Neural progenitor cell (in vitro differentiated cells): ENCODE measurements around the gene SPATA25. TPM values are rescaled to one million over a fixed set of nuclear protein-coding genes. Genes with fewer than 3 reads are reported as not detected.

ENCODE experiments used
- DNase-seq: peaks from one replicate; pipeline ENCODE4 v3.0.0-alpha.2; 2016; ENCODE audit warnings: low spot score
- H2AFZ ChIP-seq: fragments of 200-600 bp; sonication (generic); replicated peaks from 2 replicates; pipeline ENCODE4 v1.6.1; 2016; ENCODE audit warnings: antibody characterized with exemption
- H3F3A ChIP-seq: fragments of 200-600 bp; sonication (generic); 2 replicates; pipeline ENCODE4 v1.6.1; 2016; ENCODE audit warnings: antibody characterized with exemption, low read depth
- H3K27ac ChIP-seq: fragments of 200-600 bp; sonication (generic); 2 replicates; pipeline ENCODE4 v1.5.1; 2016; ENCODE audit warnings: mild to moderate bottlenecking
- H3K27me3 ChIP-seq: fragments of 200-600 bp; sonication (generic); 2 replicates; pipeline ENCODE4 v1.6.1; 2016; ENCODE audit warnings: mild to moderate bottlenecking, moderate library complexity
- H3K36me3 ChIP-seq: fragments of 200-600 bp; sonication (generic); 2 replicates; pipeline ENCODE4 v1.5.1; 2016
- H3K4me1 ChIP-seq: fragments of 200-600 bp; sonication (generic); 2 replicates; pipeline ENCODE4 v1.6.1; 2016; ENCODE audit warnings: mixed run types
- H3K4me2 ChIP-seq: fragments of 200-600 bp; sonication (generic); 2 replicates; pipeline ENCODE4 v1.6.1; 2016
- H3K4me3 ChIP-seq: fragments of 200-600 bp; sonication (generic); 2 replicates; pipeline ENCODE4 v1.5.1; 2016
- H3K79me2 ChIP-seq: fragments of 200-600 bp; sonication (generic); 2 replicates; pipeline ENCODE4 v1.6.1; 2016; ENCODE audit warnings: low read depth
- H3K9ac ChIP-seq: fragments of 200-600 bp; sonication (generic); 2 replicates; pipeline ENCODE4 v1.6.1; 2016
- H3K9me3 ChIP-seq: fragments of 200-600 bp; sonication (generic); 2 replicates; pipeline ENCODE4 v1.5.1; 2016; ENCODE audit warnings: low read depth
- H4K20me1 ChIP-seq: fragments of 200-600 bp; sonication (generic); 2 replicates; pipeline ENCODE4 v1.6.1; 2016; ENCODE audit warnings: low read depth
- H3K27ac Mint-ChIP-seq: 3 replicates; pipeline ENCODE4 v1.8.0; 2021; ENCODE audit warnings: mixed read lengths
- H3K27me3 Mint-ChIP-seq: 2 replicates; pipeline ENCODE4 v1.8.0; 2022; ENCODE audit warnings: low read depth, mild to moderate bottlenecking, inconsistent platforms, moderate library complexity, mixed read lengths; ENCODE audit not compliant: insufficient read depth
- H3K36me3 Mint-ChIP-seq: 3 replicates; pipeline ENCODE4 v1.8.0; 2021; ENCODE audit warnings: mixed read lengths
- H3K4me1 Mint-ChIP-seq: 3 replicates; pipeline ENCODE4 v1.8.0; 2021; ENCODE audit warnings: mixed read lengths
- H3K4me3 Mint-ChIP-seq: 3 replicates; pipeline ENCODE4 v1.8.0; 2021; ENCODE audit warnings: mild to moderate bottlenecking, moderate library complexity, mixed read lengths
- H3K9me3 Mint-ChIP-seq: 3 replicates; pipeline ENCODE4 v1.8.0; 2020; ENCODE audit warnings: mixed read lengths
- CTCF ChIP-seq: fragments of 200-600 bp; sonication (generic); IDR thresholded peaks from 2 replicates; pipeline ENCODE4 v1.5.1; 2017; ENCODE audit warnings: antibody characterized with exemption, mild to moderate bottlenecking
- EZH2 ChIP-seq: fragments of 200-600 bp; sonication (generic); IDR thresholded peaks from 2 replicates; pipeline ENCODE4 v1.6.1; 2017; ENCODE audit warnings: antibody characterized with exemption, mild to moderate bottlenecking, moderate library complexity
- EZH2phosphoT487 ChIP-seq: fragments of 200-600 bp; sonication (generic); IDR thresholded peaks from 2 replicates; pipeline ENCODE4 v1.6.1; 2017; ENCODE audit warnings: antibody characterized with exemption
- total RNA-seq: library from RNA; depleted of rRNA; stranded (reverse); fragments of >200 nt; gene quantifications from 2 replicates; pipeline ENCODE4 v1.2.3, GENCODE V29; 2015; ENCODE audit warnings: low replicate concordance

Gene SPATA25
- total RNA-seq, 1 donor from 2014 or later: 0.54 TPM

DNA sequence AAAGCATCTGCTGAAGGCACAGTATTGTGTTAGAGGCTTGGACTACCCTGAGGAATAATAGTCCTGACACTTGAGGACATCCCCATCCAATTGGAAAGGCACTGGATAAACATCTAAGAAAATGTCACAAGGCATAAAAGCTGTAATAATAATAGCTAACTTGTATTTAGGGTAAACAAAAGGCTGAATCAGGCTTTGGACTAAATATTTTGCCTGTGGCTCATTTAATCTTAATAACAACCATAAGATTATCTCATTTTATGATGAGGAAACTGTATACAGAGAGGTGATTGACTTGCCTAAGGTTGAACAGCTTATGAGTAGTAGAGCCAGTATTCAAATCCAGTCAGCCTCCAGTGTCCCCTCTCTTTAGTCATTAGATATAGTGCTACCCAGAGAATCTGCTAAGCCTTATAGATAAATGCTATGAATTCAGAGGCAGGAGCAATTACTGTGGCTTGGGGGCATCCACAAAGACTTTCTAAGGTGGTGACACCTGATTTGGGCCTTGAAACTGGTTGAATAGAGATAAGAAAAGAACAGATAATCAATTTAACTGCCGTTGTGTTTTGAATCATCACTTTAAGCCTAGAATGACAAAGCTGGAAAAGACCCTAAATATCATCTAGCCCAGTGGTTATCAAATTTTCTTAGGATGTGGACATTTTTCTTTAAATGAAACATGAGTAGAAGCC is 13.9 kb downstream of the SPATA25 start:
- Histone ChIP-seq H3K4me1 (no peaks in the 10 kb centered on the region), H2AFZ (no peak overlapping the region), H3K9me3 (no peaks in the 10 kb centered on the region), H3K9ac (no peak overlapping the region), H3K4me2 (no peak overlapping the region), H3K27ac (no peak overlapping the region), H3K4me3 (no peak overlapping the region), H3F3A (no peaks in the 10 kb centered on the region), H3K79me2 (no peaks in the 10 kb centered on the region), H4K20me1 (no peaks in the 10 kb centered on the region), H3K27me3 (no peaks in the 10 kb centered on the region), H3K36me3 (no peaks in the 10 kb centered on the region)
- Mint-ChIP-seq H3K36me3 (no peaks in the 10 kb centered on the region), H3K9me3 (no peaks in the 10 kb centered on the region), H3K27ac (peak overlapping the region; percentile 46), H3K4me3 (no peak overlapping the region), H3K27me3 (no peaks in the 10 kb centered on the region), H3K4me1 (no peaks in the 10 kb centered on the region)
- no peak for TF ChIP-seq EZH2phosphoT487
- TF ChIP-seq CTCF: no peak
- TF ChIP-seq EZH2: no peak
- no peak for DNase-seq

- H3K4me3 Mint-ChIP-seq: no peak overlapping the region
- no peak for TF ChIP-seq EZH2
- no peaks in the 10 kb centered on the region for H3K27me3 Mint-ChIP-seq
- Histone ChIP-seq H3K4me3 (no peak overlapping the region), H3K27me3 (no peaks in the 10 kb centered on the region), H3K4me2 (no peak overlapping the region), H2AFZ (no peak overlapping the region), H3K79me2 (no peaks in the 10 kb centered on the region), H3K9me3 (no peaks in the 10 kb centered on the region), H3F3A (no peaks in the 10 kb centered on the region), H4K20me1 (no peaks in the 10 kb centered on the region), H3K27ac (no peak overlapping the region), H3K36me3 (no peaks in the 10 kb centered on the region), H3K4me1 (no peaks in the 10 kb centered on the region), H3K9ac (no peak overlapping the region)
- no peak overlapping the region for H3K27ac Mint-ChIP-seq
- H3K4me1 Mint-ChIP-seq: no peaks in the 10 kb centered on the region
- no peaks in the 10 kb centered on the region for H3K36me3 Mint-ChIP-seq
- DNase-seq: no peak
- H3K9me3 Mint-ChIP-seq: no peaks in the 10 kb centered on the region
Observed at GRCh38 chr20:45872626-45873025, 14.8 kb downstream of the SPATA25 start.

- H3F3A ChIP-seq: no peaks in the 10 kb centered on the region
- no peaks in the 10 kb centered on the region for H3K79me2 ChIP-seq
- no peak overlapping the region for H3K4me3 Mint-ChIP-seq
- no peaks in the 10 kb centered on the region for H3K36me3 ChIP-seq
- H3K9ac ChIP-seq: no peak overlapping the region
- H3K27ac Mint-ChIP-seq: no peak overlapping the region
- no peaks in the 10 kb centered on the region for H4K20me1 ChIP-seq
- TF ChIP-seq EZH2 (no peak), CTCF (no peak), EZH2phosphoT487 (no peak)
- H3K4me3 ChIP-seq: no peak overlapping the region
- no peak overlapping the region for H3K4me2 ChIP-seq
- H3K27ac ChIP-seq: no peak overlapping the region
- no peak overlapping the region for H2AFZ ChIP-seq
- H3K36me3 Mint-ChIP-seq: no peaks in the 10 kb centered on the region
- H3K4me1 ChIP-seq: no peaks in the 10 kb centered on the region
- no peaks in the 10 kb centered on the region for H3K9me3 Mint-ChIP-seq
- H3K4me1 Mint-ChIP-seq: no peaks in the 10 kb centered on the region
- DNase-seq: no peak
- no peaks in the 10 kb centered on the region for H3K27me3 Mint-ChIP-seq
- no peaks in the 10 kb centered on the region for H3K27me3 ChIP-seq
- H3K9me3 ChIP-seq: no peaks in the 10 kb centered on the region
Observed at GRCh38 chr20:45867819-45868176, 19.6 kb downstream of the SPATA25 start.

GRCh38 chr20:45867136-45867818 is 20.1 kb downstream of the SPATA25 start:
- Mint-ChIP-seq H3K36me3 (no peaks in the 10 kb centered on the region), H3K9me3 (no peaks in the 10 kb centered on the region), H3K4me3 (no peak overlapping the region), H3K4me1 (no peaks in the 10 kb centered on the region), H3K27me3 (no peaks in the 10 kb centered on the region), H3K27ac (no peak overlapping the region)
- Histone ChIP-seq H3K9ac (no peak overlapping the region), H4K20me1 (no peaks in the 10 kb centered on the region), H3K27me3 (no peaks in the 10 kb centered on the region), H3K36me3 (no peaks in the 10 kb centered on the region), H2AFZ (no peak overlapping the region), H3K4me3 (no peak overlapping the region), H3K9me3 (no peaks in the 10 kb centered on the region), H3K27ac (no peak overlapping the region), H3K4me1 (no peaks in the 10 kb centered on the region), H3K4me2 (no peak overlapping the region), H3F3A (no peaks in the 10 kb centered on the region), H3K79me2 (no peaks in the 10 kb centered on the region)
- no peak for DNase-seq
- TF ChIP-seq EZH2: no peak
- TF ChIP-seq EZH2phosphoT487: no peak
- TF ChIP-seq CTCF: no peak
